Measurements from ENCODE around the gene PDILT. TPM values are rescaled to one million over a fixed set of nuclear protein-coding genes. Genes with fewer than 3 reads are reported as not detected.

PDILT gene
- total RNA-seq, 2 donors from 2014 or later: not detected

DNA sequence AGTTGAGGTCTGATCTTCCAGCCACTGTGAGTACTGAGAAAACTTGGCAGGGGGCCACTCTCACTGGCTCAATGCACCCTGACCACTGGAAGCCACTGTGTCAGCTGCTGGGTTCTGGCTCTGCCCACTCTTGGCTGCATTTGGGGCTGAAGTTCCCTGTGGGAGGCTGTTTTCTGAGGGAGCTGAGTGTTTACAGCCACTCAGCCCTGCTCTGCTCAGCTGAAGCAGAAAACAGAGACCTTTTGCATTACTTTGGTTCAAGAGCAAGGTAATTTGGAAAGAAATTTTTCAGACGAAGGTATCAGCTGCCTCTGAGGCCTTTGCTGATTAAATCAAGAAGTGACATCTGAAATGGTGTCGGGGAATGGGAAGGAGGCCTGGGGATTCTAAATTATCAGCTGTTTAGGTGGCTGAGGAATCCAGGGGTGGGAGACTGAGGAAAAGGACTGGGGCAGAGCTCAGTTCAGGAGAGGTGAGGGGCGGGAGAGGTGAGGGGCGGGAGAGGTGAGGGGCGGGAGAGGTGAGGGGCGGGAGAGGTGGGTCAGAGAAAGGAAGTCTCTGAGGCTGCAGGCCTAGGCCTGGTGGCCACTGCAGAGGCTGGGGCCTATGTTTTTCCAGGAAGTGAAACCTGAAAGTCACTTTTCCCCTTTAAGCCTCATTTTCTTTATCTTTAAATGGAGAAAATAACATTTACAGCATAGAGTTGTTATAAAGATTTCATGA, 5.0 kb upstream of the PDILT start, which contains the start of gene ACSM5:
TSS of gene ACSM5 (plus strand) at position 137 of the 723 bp plus-strand sequence. CDS start 1,951 bp downstream, outside the sequence.
- intact Hi-C loops (cut with DNase I): no loop called here
- DNase-seq (ENCODE audit: low spot score): peak; percentile 80

DNA sequence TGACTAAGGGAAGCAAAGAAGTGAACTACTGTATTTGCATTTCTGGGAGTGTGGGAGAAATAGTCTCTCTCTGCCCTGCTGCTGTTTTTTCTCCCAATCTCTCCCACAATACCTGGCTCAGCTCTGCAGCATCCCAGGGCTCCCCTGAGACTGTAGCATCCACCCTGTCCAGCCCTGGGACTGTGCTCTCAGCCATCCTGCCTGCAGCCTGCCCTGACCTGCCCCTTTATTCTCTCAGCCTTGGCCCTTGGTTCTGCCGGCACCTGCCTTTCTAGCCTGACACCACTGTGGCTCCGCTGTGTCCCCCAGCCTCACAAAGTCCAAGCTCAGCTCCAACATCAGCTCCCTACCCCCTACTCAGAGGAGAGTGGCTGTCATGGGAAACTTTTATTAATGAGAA, 1.9 kb downstream of the PDILT start:
- intact Hi-C loops (cut with DNase I): no loop called here
- DNase-seq (ENCODE audit: low spot score): no peak

DNA sequence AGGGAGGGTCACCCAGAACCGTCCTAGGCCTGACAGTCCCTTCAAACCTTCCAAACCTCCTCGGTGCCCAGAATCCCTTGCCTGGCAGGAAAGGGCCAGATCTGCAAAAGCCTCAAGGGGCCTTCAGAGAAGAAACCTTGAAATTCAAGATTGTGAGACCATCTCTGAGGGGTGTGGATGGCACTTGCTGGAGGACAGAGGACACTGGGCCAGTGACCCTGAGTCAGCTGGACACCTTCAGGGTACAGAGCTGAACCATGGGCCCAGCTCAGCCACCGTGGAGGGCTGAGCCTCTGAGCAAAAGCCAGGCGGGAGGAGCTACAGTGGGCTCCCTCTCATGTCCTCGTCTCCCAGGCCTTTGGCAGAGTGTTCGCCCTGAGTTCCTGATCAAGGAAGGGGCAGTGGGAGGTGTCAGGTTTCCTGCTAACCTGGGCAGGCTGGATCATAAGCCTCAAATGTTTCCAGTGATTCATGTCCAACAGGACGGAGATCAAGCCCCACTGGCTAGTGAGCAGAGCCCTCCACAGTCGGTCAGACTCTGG, 3.0 kb downstream of the PDILT start:
- no peak for DNase-seq (ENCODE audit: low spot score)
- intact Hi-C loops (cut with DNase I): no loop called here

DNA sequence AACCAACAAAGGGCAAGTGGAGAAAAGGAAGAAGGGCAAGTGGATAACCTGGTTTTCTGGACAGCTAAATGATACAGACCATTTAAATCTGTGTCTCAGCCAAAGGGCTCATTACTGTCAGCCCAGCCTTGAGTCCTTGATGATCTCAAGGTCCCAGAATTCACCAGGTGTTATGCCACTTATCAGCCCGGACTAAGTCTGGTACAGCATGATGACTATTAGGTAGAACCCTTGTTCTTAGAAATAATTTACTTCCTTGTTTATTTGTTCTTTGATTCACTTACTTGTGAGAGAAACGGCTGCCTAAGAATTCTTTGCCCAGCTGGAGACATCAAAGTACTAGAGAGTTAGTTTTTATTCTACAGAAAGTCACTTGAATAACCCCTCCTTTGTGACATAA, 3.5 kb downstream of the PDILT start:
- intact Hi-C loops (cut with DNase I): no loop called here
- DNase-seq (ENCODE audit: low spot score): no peak

GRCh38 chr16:20399185-20399584, 5.4 kb downstream of the PDILT start:
- no peak for DNase-seq (ENCODE audit: low spot score)
- intact Hi-C loops (cut with DNase I): no loop called here

DNA sequence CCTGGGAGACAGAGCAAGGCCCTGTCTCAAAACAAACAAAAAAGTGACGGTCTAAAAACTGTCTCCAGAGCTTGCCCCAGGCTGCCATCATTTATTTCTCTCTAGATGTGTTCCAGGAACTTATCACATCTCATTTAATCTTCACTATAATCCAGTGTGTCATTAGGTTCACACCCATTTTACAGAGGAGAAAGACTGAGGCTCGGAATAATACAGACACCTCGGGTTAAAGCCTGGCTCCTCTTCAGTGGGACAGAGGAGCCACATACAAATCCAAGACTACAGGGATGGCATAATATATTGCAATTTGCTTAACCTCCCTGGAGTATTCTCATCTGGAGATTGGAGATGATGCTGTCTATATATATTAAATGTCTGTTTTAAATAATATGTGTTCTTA, 5.9 kb downstream of the PDILT start:
- no peak for DNase-seq (ENCODE audit: low spot score)
- intact Hi-C loops (cut with DNase I): no loop called here

DNA sequence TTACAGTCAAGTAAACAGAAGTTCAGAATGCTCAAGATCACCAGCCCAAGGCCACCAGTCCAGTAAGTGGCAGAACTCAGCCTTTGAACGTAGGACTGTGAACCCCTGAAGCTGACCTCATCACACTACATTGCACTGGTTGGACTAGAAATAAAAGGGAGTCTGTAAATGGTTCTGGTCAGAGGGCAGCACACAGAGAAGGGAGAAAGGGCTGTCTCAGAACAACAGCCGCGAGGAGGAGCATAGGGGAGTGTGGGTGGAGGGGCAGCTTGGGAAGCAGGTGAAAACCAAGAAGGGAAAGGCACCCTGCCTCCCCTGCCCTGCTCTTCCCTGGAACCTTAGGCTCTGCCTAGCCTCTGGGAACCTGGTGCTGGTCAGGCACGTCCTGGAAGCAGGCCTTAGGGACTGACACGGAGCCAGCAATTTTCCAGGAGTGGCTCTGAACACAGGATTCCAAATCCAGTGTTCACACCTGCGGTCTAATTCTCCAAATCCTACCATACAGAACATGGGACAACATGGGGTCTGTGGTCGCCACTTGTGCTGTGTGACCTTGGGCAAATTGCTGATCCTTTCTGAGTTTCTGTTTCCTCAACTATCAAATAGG, 7.0 kb downstream of the PDILT start:
- intact Hi-C loops (cut with DNase I): no loop called here

GRCh38 chr16:20396846-20397467, 7.6 kb downstream of the PDILT start:
- no peak for DNase-seq (ENCODE audit: low spot score)
- intact Hi-C loops (cut with DNase I): no loop called here

More for the DNA sequence above, 7.0 kb downstream of the PDILT start:
- no peak for DNase-seq (ENCODE audit: low spot score)

DNA sequence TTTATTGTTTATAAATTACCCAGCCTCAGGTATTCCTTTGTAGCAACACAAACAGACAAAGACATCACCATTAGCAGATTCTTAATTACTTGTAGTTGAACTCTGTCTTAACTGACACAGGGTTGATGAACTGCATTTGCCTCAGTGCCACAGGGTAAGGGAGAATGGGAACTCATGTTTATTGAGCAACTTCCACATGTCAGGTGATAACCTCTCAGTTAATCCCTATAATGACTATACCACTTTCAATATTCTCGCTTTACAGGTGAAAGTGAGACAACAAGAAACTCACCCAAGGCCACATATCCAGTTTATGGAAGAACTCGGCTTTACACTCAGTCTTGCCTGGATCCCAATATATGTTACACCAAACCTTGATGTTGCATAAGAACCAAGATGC, 8.6 kb downstream of the PDILT start:
- intact Hi-C loops (cut with DNase I): no loop called here

GRCh38 chr16:20393801-20394577, 10.5 kb downstream of the PDILT start:
- no peak for DNase-seq (ENCODE audit: low spot score)
- intact Hi-C loops (cut with DNase I): loop anchor here in 1 of 2 donors (5.0 kb wide), 1 partner anchor 937 kb away; no protein-coding TSS in a partner anchor

More for the DNA sequence above, 8.6 kb downstream of the PDILT start:
- DNase-seq (ENCODE audit: low spot score): no peak

DNA sequence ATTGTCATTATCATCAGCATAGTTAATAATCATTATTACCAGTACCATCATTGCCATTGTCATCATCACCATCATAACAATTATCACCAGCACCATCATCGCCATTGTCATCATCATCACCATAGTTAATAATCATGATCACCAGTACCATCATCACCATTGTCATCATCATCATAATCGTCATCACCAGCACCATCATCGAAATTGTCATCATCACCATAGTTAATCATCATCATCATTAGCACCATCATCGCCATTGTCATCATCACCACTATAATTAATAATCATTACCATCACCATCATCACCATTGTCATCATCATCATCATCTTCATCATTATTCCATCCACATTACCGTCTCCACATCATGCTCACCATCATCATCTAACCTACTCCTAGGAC, 13.5 kb downstream of the PDILT start:
- no peak for DNase-seq (ENCODE audit: low spot score)
- intact Hi-C loops (cut with DNase I): loop anchor here in 1 of 2 donors (5.0 kb wide), 1 partner anchor 934 kb away; no protein-coding TSS in a partner anchor

GRCh38 chr16:20388854-20389253, 15.7 kb downstream of the PDILT start:
- DNase-seq (ENCODE audit: low spot score): no peak
- intact Hi-C loops (cut with DNase I): loop anchor here in 1 of 2 donors (10.0 kb wide), 1 partner anchor 484 kb away; no protein-coding TSS in a partner anchor

GRCh38 chr16:20387978-20388377, 16.6 kb downstream of the PDILT start:
- intact Hi-C loops (cut with DNase I): loop anchor here in 1 of 2 donors (10.0 kb wide), 1 partner anchor 483 kb away; no protein-coding TSS in a partner anchor
- DNase-seq (ENCODE audit: low spot score): no peak

GRCh38 chr16:20385844-20386832, 18.4 kb downstream of the PDILT start:
- intact Hi-C loops (cut with DNase I): loop anchor here in 1 of 2 donors (10.0 kb wide), 1 partner anchor 481 kb away; no protein-coding TSS in a partner anchor
- DNase-seq (ENCODE audit: low spot score): no peak

DNA sequence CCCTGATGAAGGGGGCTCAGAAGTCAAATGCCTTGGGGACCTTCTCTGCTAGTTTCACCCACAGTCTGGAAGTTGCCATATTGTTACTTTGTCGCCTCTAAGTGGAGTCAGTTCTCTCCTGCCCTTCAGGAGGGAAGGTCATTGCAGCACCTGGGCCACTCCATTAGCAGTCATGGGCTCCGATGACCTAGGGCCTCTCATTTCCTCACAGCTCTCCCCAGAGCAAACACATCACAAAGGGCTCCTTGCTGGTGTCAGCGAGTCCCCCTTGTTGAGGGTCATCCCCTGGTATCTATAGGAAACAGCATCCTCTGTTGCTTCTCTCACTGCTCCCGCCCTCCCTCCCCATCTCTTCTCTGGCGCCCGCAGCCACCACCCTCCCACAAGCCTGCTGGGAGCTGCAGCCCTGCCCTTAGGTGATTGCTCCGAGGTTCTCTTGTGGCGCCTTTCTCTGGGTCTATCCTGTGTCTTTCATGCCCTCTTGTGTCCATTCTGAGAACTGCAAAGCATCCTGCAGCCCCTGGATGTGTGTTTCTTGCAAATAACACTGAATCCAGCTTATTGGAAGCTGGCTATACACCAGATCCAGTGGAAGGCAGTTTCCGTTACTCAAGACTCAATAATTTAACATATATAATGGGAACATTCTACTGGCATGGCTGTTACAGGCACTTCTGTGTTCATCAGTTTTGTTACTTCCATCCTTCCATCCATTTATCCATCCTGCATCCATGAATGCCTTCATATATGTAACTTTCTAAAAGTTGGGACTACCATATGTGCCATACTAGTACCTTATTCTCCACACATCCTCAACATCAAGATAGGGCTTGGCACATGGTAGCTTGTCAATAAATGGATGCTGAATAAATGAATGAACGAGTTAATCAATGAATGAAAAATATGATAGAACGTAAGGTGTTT, 21.2 kb downstream of the PDILT start:
- intact Hi-C loops (cut with DNase I): loop anchor here in 1 of 2 donors (10.0 kb wide), 1 partner anchor 479 kb away; no protein-coding TSS in a partner anchor
- no peak for DNase-seq (ENCODE audit: low spot score)

DNA sequence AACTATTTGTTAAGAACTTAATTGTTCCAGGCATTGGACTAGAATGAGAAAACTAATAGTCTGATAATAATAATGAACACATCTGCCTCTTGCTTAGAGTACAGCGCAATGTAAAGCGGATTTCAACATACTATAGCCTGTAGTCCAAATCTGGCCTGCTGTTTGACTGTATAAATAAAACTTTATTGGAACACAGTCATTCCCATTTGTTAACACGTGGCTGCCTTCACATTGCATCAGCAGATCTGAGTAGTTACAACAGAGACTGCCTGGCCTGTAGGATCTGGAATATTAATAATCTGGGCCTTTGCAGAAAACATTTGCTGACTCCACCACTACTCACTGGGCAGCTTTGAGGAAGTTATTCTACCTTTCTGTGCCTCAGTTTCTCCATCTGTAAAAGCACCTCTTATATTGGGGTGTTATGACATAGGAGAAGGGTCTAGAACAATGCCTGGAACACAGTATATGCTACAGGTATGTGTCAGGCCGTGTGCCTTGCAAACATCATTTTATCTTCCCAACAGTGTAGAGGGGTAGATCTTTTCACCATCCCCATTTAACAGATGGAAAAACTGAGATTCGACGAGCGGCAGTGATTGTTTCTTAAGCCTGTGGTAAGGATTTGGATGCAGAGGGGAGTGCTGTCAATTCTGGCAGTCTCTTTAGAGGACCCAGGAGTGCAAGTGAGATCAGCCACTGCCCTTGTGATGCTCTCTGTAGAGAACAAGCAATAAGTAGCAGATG, 22.2 kb downstream of the PDILT start:
- no peak for DNase-seq (ENCODE audit: low spot score)
- intact Hi-C loops (cut with DNase I): loop anchor here in 1 of 2 donors (10.0 kb wide), 1 partner anchor 478 kb away; no protein-coding TSS in a partner anchor
